Measurements from ENCODE around the gene MAP3K7CL.

The MAP3K7CL gene

GRCh38 chr21:29224006-29224405, 93.6 kb downstream of the MAP3K7CL start:
- no peaks in the 10 kb centered on the region for H3K79me2 ChIP-seq (ENCODE audit: low read length)
- no peak overlapping the region for H2AFZ ChIP-seq (ENCODE audit: low read depth, low read length)
- H3K4me3 ChIP-seq (ENCODE audit: low read length): no peak overlapping the region
- no peaks in the 10 kb centered on the region for H4K20me1 ChIP-seq (ENCODE audit: insufficient read depth, low read length)
- peaks cover 25% of the 10 kb centered on the region for H3K36me3 ChIP-seq (replicated peaks; ENCODE audit: low read depth, low read length)
- H3K4me2 ChIP-seq (ENCODE audit: low read length): no peak overlapping the region
- no peak overlapping the region for H3K27ac ChIP-seq (ENCODE audit: low read length)
- H3K9me3 ChIP-seq (ENCODE audit: insufficient read depth, low read length): no peaks in the 10 kb centered on the region
- H3K9ac ChIP-seq (ENCODE audit: low read length): no peak overlapping the region
- peaks cover 16% of the 10 kb centered on the region for H3K4me1 ChIP-seq (ENCODE audit: low read length)
- TF ChIP-seq CTCF (IDR thresholded peaks at IDR 0.05; ENCODE audit: low read depth, low read length): no peak
- TF ChIP-seq EZH2phosphoT487 (IDR thresholded peaks at IDR 0.05; ENCODE audit: low read depth): no peak
- no peaks in the 10 kb centered on the region for H3K27me3 ChIP-seq (ENCODE audit: low read depth, low read length)

Measured in OCI-LY3 (cell line).